Measurements from ENCODE around the gene ZMYND11.

Gene ZMYND11

GRCh38 chr10:200405-200804 lies 65.2 kb downstream of the ZMYND11 start:
- peak; percentile 29 for DNase-seq

DNA sequence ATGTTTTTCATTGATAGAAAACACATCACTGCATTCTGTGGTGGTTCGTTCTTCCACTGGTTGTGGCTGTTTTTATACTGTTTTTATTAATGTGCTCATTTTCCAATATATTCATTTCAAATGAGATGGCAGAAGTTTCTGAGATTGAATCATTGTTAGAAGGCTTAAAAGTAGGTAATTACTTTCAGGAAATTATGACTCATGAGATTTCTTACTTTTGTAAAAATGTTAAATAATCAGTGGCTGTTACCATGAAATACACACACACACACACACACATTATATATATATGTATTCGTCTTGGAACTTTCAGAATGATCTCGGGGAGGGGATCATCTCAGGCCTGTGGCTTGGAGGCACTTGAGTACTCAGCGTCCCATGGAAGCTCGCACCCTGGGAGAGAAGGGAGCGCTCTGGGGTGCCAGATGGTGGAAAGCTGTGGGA lies 66.1 kb downstream of the ZMYND11 start:
- DNase-seq, result peak; percentile 16

- no peak for DNase-seq
Measured at GRCh38 chr10:208616-209015, 73.4 kb downstream of the ZMYND11 start.

GRCh38 chr10:209357-209756 lies 74.1 kb downstream of the ZMYND11 start:
- DNase-seq, result no peak

DNA sequence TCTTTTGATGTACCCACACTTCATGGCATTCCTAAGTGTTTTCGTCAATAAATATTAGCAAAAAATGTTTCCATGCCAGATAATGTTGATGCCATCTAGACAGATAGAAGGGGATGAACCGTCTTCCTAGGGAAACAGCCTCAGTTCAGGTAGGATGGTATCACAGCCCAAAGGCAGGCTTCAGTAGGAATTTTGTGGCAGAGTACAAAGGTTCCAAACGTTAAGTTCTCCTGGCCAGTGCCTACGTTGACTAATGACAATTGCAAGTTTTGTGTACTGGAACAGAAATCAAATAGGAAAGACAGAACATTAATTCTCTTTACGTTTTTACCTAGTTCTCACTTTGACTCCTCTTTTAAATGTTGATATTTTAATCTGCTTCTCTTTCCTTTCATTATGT lies 75.0 kb downstream of the ZMYND11 start:
- DNase-seq, result no peak

- no peak for DNase-seq
Measured at GRCh38 chr10:215444-215843, 80.2 kb downstream of the ZMYND11 start.

GRCh38 chr10:218798-219197 lies 83.5 kb downstream of the ZMYND11 start:
- no peak for DNase-seq

GRCh38 chr10:219731-220472 lies 84.6 kb downstream of the ZMYND11 start:
- DNase-seq, result no peak

DNA sequence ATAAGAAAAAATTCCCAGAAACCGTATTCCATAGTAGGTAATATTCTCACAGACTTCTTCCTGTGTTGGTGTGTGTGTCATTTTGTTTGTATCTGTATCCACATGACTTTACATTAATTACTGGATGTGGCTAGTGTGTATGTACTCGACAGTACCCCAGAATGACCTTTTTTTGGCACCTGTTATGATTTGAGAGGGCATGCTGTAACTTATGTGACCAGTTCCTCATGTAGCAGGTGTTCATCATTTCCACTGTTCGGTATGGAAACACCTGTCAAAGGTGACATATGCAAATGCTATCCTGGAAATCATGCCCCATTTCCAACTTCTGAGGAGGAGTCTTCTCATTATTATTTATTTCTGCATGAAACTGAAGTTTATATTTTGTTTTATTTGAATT lies 89.3 kb downstream of the ZMYND11 start:
- no peak for DNase-seq

- DNase-seq, result no peak
Measured at GRCh38 chr10:226018-226417, 90.8 kb downstream of the ZMYND11 start.

DNA sequence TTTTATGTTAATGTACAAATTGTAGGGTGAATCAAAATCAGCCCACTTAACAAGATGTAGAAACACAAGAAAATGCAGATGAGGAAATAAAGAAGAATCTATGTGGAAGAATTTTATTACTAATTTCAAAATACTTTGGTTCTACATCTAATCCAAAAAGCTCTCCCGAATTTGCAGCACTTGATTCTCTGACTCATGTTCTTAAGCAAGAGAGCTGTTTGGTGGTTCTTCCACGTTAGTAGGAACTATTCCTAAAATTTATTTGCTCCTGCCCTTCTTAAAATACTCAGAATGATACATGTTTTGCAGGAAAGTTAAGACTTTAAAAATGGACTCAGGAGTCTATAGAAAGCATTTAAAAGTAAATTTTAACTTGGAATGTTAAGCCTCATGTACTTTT lies 91.8 kb downstream of the ZMYND11 start:
- DNase-seq, result peak; percentile 14

DNA sequence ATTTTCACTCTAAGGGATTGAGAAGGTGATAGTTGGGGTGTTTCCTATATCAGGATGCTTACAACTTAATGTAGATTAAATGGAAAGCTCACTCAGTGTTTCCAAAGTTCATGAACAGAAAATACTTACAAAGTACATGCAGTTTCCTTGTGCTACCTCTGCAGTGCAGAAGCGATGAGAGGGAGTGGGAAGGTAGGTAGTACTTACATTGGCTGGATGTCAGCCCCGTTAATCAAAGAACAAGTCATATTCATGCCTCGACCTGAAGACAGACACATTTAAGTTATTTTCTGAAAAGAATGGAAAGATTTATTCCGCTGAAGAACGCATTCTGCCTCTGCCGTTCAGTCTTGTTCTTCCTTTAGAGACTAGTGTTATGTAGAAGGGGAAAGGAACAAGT lies 93.1 kb downstream of the ZMYND11 start:
- DNase-seq, result no peak

- no peak for DNase-seq
Measured at GRCh38 chr10:230758-231157, 95.5 kb downstream of the ZMYND11 start.

DNA sequence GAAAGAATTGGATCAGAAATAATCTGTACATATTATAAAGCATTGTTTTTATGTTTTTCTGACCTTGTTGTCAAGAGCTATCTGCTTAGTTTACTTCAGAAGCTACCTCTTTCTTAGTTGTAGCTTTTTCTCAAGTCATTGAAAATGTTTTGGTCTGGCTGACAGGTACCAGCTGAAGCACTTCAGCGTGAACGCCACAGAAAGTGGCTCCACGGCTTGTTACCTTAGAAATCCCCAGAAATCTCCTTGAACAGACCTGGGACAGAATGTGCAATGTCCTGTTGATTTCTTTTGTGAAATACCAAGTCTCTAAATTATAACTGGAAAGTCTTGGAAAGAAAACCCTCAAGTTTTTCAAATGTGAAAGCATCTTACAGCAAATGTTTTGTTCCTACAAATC lies 96.8 kb downstream of the ZMYND11 start:
- no peak for DNase-seq

DNA sequence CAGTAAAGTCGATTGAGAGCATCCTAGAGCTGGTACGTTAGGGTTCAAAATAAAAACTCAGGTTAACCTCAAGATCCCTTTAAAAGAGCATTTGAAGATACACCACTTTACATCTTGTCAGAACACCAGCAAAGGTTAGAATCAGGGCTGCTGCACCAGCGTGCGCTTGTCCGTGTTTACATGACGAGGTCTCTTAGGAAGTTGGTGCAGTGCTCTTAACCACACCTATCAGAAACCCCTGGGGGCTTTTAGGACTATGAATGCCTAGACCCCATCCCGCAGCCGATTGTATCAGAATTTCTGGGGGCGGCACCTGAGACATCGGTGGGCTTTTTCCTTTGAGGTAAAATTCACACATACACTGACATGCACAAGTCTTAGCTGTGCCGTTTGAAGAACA lies 97.6 kb downstream of the ZMYND11 start:
- no peak for DNase-seq

GRCh38 chr10:234708-235406 lies 99.6 kb downstream of the ZMYND11 start:
- DNase-seq, result no peak

GRCh38 chr10:235915-236314 lies 100.7 kb downstream of the ZMYND11 start:
- DNase-seq, result no peak

- DNase-seq, result peak; percentile 13
Measured at GRCh38 chr10:239109-239508, 103.9 kb downstream of the ZMYND11 start.

- DNase-seq, result no peak
Measured at GRCh38 chr10:241451-241850, 106.2 kb downstream of the ZMYND11 start.

DNA sequence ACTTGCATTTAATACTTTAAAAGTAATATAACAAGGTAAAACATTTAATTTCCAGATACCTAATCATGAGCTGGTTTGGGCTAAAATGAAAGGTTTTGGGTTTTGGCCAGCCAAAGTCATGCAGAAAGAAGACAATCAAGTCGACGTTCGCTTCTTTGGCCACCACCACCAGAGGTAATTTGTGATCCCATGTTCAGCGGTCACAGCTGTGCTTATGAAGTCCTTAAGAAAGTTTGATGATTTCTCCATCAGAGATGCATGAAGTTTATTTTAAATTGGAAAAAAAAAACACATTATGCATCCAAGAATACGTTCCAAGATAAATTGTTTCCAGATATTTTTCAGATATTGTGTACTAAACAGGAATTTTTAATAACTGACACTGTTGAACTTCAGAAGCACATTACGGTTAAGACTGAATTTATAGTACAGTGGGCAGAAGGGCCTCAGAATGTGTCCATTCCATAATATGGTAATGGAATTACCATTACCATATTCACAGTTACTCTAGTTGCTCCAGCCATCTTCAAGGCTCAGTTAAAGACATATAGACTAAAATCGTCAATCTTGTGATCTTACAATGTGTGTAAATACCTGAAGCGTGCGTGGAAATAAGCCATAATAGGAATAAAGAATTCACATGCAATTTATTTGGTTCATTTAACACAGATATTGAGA lies 106.8 kb downstream of the ZMYND11 start:
- DNase-seq, result no peak

DNA sequence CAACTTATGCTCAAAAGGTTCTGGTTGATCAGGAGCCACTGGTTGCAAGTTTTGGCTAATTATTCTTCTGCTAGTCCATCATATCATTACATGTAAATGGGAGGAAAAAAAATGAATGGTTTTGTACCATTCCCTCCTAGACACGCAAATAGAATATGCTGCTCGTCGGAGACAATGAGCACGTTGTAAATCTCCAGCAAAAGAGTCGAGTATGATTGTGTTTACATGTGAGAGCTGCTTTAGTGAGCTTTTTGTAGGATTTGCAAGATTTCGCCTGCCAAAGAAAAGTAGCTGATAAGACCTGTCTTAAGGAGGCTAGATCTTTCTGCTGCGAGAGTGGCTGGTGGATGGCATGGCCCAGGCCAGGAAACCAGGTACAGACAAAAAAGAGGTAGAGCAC lies 109.0 kb downstream of the ZMYND11 start:
- DNase-seq, result no peak

- no peak for DNase-seq
Measured at GRCh38 chr10:246431-246830, 111.2 kb downstream of the ZMYND11 start.

- DNase-seq, result no peak
Measured at GRCh38 chr10:247480-247879, 112.2 kb downstream of the ZMYND11 start.

DNA sequence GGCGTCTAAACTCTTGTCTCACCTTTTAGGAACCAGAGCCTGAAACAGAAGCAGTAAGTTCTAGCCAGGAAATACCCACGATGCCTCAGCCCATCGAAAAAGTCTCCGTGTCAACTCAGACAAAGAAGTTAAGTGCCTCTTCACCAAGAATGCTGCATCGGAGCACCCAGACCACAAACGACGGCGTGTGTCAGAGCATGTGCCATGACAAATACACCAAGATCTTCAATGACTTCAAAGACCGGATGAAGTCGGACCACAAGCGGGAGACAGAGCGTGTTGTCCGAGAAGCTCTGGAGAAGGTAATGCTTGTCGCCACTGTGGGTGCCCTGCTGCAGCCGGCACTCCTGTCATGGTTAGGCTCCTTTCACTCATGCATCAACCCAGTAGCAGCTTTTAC lies 113.1 kb downstream of the ZMYND11 start:
- DNase-seq, result no peak

Measured in EL (cell line).